Measurements from ENCODE around the gene SOX1.

- TF ChIP-seq, protein P1, sequence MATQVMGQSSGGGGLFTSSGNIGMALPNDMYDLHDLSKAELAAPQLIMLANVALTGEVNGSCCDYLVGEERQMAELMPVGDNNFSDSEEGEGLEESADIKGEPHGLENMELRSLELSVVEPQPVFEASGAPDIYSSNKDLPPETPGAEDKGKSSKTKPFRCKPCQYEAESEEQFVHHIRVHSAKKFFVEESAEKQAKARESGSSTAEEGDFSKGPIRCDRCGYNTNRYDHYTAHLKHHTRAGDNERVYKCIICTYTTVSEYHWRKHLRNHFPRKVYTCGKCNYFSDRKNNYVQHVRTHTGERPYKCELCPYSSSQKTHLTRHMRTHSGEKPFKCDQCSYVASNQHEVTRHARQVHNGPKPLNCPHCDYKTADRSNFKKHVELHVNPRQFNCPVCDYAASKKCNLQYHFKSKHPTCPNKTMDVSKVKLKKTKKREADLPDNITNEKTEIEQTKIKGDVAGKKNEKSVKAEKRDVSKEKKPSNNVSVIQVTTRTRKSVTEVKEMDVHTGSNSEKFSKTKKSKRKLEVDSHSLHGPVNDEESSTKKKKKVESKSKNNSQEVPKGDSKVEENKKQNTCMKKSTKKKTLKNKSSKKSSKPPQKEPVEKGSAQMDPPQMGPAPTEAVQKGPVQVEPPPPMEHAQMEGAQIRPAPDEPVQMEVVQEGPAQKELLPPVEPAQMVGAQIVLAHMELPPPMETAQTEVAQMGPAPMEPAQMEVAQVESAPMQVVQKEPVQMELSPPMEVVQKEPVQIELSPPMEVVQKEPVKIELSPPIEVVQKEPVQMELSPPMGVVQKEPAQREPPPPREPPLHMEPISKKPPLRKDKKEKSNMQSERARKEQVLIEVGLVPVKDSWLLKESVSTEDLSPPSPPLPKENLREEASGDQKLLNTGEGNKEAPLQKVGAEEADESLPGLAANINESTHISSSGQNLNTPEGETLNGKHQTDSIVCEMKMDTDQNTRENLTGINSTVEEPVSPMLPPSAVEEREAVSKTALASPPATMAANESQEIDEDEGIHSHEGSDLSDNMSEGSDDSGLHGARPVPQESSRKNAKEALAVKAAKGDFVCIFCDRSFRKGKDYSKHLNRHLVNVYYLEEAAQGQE (IDR thresholded peaks at IDR 0.05; ENCODE audit: borderline replicate concordance), result no peak
- no peak for TF ChIP-seq CTCF (IDR thresholded peaks at IDR 0.05; ENCODE audit: poor library complexity, severe bottlenecking)
- no peak for TF ChIP-seq EP300 (conservative IDR thresholded peaks at IDR 0.05; ENCODE audit: poor library complexity, severe bottlenecking)
- TF ChIP-seq POLR2AphosphoS5 (IDR thresholded peaks at IDR 0.05), result no peak
- TF ChIP-seq MXI1 (conservative IDR thresholded peaks at IDR 0.05; ENCODE audit: poor library complexity, severe bottlenecking), result no peak
- TF ChIP-seq TAF1 (IDR thresholded peaks at IDR 0.05; ENCODE audit: low read depth), result no peak
Observed at GRCh38 chr13:112114391-112114790, 47.4 kb downstream of the SOX1 start.
